GM12891 (cell line): ENCODE results near the gene LANCL1.

Experiments used
- POLR2AphosphoS5 ChIP-seq: IDR thresholded peaks from 2 replicates; pipeline ENCODE4 v1.6.1; 2011; ENCODE audit warnings: low read depth, low read length, control low read depth
- TAF1 ChIP-seq: IDR thresholded peaks from 2 replicates; pipeline ENCODE4 v1.6.1; 2011; ENCODE audit warnings: low read depth, low read length, control low read depth

DNA sequence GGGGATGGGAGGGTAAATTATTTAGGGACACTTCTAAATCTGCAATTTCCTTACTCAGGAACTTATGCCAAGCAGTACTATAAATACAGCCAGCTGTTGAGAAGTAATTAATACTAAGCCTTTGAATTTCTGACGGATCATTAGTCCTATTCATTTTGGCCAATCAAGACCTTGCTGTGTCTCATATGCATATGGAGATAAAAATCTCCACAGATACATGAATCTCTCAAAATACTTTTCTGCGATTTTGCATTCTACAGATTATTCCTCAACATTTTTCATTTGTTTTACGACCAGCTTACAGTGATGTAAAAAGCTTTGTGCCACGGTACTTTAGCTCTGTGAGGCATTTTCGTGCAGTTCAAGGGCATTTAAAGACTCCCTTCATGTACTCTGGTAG, 16.7 kb downstream of the LANCL1 start:
- TF ChIP-seq TAF1 (no peak), POLR2AphosphoS5 (no peak)
